HG03378 (cell line): ENCODE measurements around the gene COL15A1.

Experiments
- ATAC-seq: cut with Tn5 transposase; IDR thresholded peaks from one replicate; pipeline ENCODE4 v1.9.1; 2021; ENCODE audit warnings: mild to moderate bottlenecking, moderate library complexity; ENCODE audit not compliant: unreplicated experiment

COL15A1 gene

DNA sequence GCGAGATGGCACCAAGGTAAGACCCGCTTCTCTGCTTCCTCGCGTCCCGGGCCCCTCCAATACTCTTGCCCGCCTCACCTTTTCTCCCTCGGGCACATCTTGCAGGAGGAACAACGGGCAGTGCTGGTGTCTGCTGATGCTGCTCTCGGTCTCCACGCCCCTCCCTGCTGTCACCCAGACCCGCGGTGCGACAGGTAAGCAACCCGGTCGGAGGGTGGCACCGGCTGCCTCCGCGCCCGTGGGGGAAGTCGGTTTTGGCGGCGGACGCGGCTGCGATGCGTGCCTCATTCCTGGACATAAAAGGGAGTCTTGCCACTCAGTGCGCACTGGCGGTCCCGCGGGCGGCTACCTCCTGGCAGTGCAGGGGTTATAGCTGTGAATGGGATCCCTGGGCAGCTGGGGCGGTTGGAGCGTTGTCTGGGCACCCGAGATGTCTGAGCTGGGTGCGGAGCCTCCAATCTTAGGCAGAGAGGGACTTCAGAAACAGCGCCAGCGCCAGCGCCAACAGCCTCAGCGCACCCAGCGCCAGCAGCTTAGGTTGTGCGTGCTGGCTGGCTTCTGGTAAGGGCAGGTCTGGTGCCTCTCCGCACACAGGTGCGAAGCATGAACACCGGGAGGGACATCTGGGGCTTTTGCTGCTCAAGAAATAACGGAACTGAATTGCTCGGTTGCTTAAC, 488 bp downstream of the COL15A1 start:
- no peak for ATAC-seq

DNA sequence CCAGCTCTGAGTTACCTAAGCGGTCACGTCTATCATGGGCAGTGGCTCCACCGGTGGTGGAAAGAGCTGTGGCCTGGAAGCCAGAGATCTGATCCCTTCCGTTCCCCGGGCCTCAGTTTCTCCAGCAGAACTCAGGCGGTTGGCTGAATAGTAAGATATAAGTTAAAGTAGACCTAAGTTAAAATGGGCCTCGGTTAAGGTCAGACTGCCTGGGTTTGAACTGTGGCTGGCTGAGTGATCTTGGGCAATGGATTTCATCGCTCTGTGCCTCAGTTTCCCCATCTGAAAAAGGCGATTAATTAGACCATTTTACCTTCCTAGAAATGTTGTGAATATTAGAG, 997 bp downstream of the COL15A1 start:
- no peak for ATAC-seq

DNA sequence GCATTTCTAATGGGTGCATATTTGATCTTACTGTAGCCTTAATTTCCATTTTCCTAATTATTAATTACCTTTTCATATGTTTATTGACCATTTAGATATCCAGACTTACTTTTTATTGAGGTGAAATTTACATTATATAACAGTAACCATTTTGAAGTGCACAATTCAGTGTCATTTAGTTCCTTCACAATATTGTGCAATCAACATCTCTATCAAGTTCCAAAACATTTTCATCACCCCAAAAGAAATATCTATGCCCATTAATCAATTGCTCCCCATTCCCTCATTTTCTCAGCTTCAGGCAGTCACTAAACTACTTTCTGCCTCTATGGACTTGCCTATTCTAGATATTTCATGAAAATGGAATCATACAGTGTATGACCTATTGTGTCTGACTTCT, 5.9 kb downstream of the COL15A1 start:
- no peak for ATAC-seq

DNA sequence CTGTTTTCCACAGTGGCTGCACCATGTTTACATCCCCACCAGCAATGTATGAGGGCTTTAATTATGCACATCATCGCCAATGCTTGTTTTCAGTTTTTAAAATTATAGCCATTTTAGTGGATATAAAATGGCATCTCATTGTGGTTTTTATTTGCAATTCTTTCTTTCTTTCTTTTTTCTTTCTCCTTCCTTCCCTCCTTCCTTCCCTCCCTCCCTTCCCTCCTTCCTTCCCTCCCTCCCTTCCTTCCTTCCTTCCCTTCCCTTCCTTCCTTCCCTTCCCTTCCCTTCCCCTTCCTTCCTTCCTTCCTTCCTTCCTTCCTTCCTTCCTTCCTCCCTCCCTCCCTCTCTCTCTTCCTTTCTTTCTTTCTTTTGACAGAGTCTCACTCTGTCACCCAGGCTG, 6.6 kb downstream of the COL15A1 start:
- no peak for ATAC-seq

DNA sequence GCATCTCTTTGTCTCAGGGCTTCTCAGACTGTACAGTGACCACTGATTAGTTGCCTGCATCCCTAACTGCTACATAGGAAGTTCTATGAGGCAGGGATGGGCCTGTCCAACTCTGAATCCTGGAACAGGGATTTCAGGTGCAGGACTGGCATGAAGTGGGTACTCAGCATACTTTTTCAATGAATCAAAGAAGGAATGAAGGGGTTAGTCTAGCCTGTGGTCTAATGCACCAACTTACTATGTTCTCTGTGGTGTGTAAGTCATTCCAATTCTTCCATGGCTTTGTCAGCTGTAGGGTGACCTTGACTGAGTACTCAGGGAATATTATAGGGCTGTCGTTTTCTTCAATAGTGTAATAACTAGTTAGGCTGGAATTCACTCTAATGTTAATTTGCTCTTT, 8.3 kb downstream of the COL15A1 start:
- no peak for ATAC-seq

DNA sequence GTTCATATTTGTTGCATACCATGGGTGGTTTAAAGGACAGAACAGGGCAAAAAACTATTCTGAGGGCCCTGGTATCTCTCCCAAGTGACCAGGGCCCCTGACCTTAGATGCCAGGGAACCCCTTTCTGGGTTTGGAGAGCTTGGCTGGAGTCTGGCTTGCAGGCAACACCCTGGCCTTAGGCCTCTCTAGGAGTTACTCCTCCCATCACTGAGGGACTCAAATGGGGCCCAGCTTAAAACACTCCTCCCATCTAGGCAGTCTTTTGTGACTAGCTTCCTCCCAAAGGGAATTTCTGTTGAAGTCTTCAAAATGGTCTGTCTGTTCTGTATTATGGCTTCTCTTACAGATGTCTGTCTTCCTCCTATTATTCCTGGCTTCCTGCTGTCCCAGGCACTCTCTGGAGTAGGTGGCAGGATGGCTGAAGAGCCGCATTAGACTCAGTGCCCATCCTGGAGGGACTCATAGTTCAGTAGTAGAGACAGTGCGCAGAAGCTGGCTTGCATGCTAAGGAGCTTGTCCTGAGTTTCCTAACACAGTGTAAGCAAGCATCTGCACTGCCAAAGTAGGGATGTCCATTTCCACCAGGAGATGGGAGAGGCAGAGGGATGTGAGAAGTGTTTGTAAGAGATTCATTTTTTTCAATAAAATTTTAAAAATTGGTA, 10.0 kb downstream of the COL15A1 start:
- no peak for ATAC-seq

DNA sequence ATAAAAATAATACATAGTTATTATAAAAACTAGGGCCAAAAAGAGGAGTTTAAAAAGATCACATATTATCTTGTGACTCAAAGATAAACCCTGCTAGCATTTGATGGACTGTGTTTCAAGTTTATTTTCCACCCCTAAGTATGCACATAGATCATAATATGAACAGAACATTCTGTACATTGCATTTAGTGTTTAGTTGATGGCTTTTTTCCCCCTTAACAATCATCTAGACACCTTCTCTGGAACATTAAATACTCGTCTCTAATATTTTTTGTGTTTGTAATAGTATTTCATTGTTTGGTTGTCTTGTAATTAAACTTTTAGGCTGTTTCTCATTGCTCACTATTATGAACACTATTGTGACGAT, 10.5 kb downstream of the COL15A1 start:
- no peak for ATAC-seq

DNA sequence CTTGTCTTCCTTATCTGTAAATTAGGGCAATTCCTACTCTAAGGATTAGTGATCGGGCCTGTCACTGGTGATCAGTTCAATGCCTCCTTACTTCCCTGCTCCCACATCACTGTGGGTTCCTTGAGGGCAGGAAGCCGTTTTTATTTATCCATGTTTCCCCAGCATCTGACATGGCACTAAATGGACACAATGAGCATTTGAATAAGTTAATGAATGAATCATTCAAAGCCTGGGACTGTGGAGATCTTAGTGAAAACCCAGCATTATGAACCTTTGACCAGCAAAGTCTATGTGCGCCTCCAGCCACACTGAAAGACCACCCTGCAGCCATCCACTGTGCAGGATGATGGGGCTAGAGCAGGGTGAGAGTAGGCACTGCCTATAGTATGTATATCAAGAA, 11.6 kb downstream of the COL15A1 start:
- no peak for ATAC-seq

DNA sequence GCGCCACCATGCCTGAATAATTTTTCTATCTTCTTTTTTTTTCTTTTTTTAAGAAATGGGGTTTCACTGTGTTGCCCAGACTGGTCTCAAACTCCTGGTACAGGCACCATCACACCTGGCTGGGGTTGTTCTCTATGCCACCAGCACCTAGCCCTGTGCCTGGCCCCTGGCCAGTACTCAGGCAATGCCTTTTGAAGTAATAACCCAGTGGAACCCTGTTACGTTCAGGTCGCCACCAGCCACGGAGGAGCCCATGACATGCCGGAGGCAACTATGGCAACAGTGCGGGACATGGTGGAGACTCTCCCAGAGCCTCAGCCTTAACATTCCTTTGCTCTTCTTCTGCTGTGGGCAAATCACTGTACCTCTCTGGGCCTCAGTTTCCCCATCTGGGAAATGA, 14.1 kb downstream of the COL15A1 start:
- ATAC-seq, result no peak

DNA sequence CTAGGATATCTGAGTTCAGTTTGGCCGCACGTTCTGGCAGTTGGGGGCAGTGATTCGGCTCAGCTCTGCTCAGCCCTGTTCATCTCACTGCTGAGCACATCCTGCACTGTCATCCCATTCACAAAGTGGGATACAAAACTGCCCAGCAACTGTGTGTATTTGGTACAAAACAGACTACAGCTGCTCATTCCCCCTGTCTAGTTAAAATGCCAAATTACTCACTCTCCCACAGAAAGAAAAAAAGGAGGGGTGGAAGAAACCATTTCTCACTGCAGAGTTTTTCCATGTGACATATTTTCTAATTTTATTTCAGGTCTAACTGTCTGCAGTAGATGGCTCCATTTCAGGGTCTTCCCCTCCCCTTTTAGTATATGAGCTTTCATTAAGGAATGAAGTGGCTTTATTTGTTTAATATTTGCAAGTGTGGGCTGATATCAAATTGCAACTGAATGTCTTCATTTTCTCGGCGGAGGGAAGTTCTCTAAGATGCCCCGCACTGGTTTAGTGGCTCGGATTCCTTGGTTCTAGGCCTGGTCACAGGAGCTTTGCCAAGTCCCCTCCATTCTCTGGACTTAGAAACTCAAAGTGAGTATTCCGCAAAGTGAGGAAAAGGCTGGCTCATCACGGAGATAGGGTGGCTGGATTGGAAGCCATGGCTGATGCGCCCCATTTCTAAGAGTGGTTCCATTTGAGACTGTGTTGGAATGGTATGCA, 14.7 kb downstream of the COL15A1 start:
- no peak for ATAC-seq

DNA sequence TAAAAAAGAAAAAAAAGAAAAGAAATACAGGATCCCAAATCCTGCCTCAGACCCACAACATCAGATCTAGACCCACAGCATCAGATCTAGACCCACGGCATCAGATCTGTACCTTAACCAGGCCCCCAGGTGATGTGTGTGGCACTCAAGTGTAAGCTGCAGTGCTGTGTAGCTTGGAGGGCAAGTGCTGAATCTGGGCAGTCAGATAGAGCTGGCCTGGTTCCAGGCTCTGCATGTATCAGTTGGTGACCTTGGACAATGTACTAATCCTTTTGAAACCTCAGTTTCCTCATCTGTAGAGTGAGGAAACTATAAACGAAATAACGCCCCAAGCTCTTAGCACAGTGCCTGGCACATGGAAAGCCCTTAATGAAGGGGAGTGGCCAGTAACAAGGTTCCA, 16.7 kb downstream of the COL15A1 start:
- no peak for ATAC-seq

DNA sequence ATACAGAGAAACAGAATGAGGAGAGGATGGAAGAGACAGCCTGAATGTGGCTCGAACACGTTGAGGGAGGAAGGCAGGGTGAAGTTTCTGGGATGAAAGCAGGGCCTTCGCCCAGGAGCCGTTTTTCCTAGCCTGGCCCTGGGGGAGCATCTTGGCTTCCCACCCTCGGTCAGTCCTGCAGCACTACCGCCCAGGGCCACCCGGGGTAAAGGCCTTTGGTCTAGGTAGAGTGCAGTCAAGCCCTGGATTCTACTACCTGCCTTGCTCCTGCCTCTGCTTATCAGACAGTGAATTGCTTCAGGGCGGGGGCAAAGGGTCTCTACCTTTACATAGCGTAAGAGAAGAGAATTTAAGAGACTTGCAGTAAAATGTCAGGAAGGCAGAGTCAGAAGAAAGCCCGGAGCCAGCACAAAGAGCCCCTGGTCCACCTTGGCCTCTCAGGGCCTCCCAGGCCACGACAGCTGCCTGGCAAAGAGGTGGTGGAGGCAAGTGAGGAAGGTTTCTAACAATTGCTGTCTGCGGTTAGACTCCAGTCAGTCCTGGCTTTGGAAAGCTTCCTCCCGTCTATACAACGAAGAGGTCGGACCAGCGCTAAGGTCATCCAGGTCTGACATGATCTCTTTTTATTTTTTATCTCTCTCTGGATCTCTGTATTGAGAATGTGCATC, 17.9 kb downstream of the COL15A1 start:
- ATAC-seq, result no peak

DNA sequence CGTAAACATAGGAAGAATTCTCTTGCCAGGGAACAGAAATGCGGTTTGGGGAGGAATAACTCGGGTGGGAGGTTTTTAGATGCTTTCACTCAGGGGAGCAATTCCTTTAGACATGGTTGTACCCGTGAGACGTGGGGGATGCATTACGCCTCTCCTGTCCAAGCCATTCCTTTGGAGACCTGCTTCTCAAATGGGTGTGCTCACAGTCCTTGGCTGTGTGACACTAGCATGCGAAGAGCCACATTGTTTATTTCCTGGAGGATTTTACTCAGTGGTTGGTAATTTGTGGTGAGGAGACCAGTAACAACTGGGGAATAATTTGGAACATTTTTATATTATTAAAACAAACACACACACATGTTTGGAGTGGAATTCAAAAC, 18.5 kb downstream of the COL15A1 start:
- no peak for ATAC-seq

DNA sequence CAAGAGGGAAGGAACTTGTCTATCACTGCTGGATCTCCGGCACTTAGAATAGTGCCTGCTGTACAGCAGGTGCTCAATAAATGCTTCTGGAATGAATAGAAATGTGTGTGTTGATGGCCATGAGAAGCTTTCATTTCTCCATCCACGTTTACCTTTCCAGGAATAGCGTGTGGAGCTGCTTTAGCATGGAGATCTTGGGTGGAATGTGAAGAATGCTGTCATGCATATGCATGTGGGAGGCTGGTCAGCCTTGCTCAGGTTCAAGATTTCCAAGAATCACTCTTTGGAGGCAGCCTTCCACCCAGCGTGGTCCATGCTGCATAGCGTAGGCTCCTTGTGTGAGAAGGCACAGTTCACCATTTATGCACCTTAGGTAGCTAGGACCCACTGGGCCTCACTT, 19.2 kb downstream of the COL15A1 start:
- ATAC-seq, result no peak

DNA sequence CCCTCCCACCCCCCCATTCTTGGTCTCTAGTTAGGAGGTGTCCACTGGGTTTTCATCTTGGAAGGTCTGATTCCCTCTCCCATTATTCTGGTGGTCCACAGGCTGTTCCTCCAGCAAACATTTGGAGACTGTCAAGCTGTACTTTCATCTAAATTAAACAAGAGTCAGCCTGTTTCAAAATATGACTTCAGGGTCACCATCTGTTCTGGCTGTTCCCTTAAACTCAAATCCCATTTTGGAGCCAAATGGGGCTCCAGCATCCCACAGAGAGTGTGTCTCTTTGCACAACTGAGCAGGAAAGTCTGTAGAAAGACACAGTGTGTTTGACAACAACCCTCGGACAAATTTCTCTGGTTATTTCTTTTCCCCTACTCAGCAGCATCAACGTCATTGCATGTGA, 20.5 kb downstream of the COL15A1 start:
- ATAC-seq, result no peak

DNA sequence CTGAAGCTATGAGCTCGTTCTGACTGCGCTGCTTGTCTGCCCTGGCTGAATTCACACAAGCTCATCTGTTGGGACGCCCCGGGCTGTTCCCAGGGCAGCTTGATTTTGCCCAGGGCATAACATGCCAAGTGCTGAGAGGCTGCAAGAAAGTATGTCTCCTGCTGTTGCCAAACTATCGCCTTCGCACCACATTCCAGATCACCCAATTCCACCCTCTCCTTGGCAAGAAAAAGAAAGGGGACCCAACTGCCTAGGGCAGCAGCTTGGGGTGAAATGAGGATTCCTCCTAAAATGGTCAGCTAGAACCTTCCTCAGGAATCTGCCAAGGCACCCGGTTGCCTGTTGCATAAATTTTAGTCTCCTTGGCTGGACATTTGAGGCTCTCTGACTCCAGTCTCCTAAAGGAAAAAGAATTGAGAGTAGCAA, 21.2 kb downstream of the COL15A1 start:
- ATAC-seq, result no peak

DNA sequence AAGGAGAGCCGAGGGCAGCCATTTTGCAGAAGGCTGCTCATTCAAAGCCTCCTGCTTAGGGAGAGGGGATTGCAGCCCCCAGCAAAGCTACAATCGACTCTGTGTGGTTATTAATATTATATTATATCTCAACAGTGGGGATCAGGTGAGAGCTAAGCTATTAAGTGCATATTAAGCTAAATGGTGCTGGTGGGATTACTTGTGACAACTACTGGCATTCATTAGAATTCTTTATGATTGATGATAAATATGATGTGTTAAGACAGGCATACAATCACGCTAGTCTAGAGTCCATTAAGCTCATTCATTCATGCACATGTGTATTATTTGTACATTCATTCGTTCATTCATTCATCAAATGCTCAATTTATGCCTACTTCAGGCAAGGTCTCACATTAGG, 23.0 kb downstream of the COL15A1 start:
- ATAC-seq, result no peak

DNA sequence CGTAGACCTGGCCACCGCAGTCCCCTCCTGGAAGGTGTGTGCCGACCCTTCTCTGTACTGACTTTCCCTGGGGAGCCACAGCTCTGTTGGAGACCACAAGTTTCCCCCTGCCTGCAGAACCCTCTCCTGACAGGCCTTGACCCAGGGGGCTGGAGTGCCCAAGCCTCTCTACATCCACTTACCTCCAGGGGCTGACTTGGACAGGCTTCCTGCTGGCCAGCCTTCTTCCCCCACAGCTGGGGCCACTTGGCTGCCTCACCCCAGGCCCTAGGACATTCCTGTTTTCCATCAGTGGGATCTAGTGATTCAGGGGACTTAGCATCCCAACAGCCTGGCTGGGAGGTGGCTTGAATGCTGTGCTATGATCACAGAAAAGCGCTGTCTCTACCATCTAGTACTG, 23.6 kb downstream of the COL15A1 start:
- no peak for ATAC-seq

DNA sequence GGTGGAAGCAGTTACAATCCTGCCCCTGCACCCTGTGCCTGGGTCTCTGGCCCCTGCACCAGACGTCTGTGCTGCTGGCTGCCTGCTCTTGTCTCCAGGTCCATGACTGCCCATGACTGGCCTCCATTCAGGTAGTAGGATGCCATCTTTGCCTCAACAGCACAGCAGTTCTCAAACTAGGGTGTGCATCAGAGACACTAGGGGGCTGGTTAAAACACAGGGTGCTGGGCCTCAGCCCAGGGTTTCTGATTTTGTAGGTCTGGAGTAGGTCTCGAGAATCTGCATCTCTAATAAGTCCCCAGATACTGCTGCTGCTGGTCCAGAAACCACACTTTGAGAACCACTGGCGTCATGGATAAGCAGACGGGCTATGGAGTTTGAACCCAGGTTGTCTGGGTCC, 24.0 kb downstream of the COL15A1 start:
- no peak for ATAC-seq

DNA sequence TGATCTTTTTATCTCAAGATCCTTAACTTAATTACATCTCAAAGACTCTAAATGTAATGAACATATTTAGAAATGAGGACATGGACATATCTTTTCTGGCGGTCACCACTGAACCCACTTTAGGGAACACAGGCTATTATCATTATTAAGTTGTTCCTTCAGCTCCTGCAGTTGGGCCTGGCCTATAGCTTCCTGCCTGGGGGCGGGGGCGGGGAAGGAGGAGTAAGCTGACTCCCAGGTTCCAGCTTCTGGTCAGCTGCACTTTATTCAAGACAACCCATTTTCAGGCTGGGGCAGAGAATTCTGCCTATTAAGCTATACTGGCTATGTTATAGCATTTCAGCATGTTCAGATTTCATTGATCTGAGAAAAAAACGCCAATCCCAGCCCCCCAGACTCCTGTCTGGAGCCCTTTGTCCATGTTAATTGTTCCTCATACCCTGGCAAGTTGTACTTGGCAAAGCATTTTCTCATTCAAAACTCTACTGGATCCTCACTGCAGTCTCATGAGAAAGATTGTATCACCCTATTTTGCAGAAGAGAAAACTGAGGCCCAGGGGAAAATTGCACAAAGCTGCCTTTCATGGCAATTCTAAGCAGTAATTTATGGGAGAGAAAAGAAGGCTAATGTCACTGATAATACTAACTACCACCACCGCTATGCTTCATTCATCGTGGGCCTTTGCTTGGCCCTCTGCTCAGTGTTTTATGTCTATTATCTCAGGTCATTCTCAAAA, 25.1 kb downstream of the COL15A1 start:
- no peak for ATAC-seq

DNA sequence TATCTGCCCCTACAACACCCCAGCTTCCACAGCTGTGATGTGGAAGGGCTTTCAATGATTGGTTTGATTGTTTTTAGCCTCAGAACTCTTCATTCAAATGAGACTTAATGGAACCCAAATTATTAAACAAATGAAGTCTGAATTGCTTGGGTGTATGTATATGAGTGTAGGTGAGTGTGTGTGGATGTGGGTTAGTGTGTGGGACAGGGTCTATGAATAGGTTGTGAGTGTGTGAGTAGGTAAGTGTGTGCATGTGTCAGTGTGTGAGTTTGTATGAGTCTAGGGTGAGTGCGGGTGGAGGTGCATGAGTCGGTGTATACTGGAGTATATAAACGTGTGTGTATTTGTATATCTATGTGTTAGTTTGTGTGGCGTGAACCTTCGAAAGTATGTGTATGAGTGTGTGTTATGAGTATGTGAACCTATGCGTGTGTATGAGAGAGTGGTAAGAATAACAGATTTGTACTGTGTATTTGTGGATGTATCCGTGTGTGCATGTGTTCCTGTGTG, 26.9 kb downstream of the COL15A1 start:
- ATAC-seq, result no peak
